ENCODE data around the gene MACROD2.

GRCh38 chr20:14312001-14312400, 316.7 kb downstream of the MACROD2 start:
- TF ChIP-seq GLIS3 (CRISPR knock-in tag; IDR thresholded peaks at IDR 0.05) (no peak), ZFP30 (CRISPR knock-in tag; IDR thresholded peaks at IDR 0.05) (no peak), PATZ1 (CRISPR knock-in tag; IDR thresholded peaks at IDR 0.05; ENCODE audit: borderline replicate concordance) (no peak), ZC3H10 (CRISPR knock-in tag; IDR thresholded peaks at IDR 0.05) (no peak), ISL1 (CRISPR knock-in tag; IDR thresholded peaks at IDR 0.05) (no peak), CREB5 (CRISPR knock-in tag; IDR thresholded peaks at IDR 0.05; ENCODE audit: low read depth) (no peak), SNAI2 (CRISPR knock-in tag; IDR thresholded peaks at IDR 0.05) (no peak), PPARA (CRISPR knock-in tag; IDR thresholded peaks at IDR 0.05; ENCODE audit: borderline replicate concordance) (no peak), TOX (CRISPR knock-in tag; IDR thresholded peaks at IDR 0.05; ENCODE audit: borderline replicate concordance) (no peak), BACH2 (CRISPR knock-in tag; IDR thresholded peaks at IDR 0.05; ENCODE audit: borderline replicate concordance) (no peak), OSR1 (CRISPR knock-in tag; IDR thresholded peaks at IDR 0.05) (no peak), ZFP3 (CRISPR knock-in tag; IDR thresholded peaks at IDR 0.05) (no peak), ZNF70 (CRISPR knock-in tag; IDR thresholded peaks at IDR 0.05) (no peak)
